Fibroblast of villous mesenchyme (primary cell): ENCODE results near the gene RRAGD. TPM values are rescaled to one million over a fixed set of nuclear protein-coding genes. Genes with fewer than 3 reads are reported as not detected.

ENCODE experiments used
- DNase-seq: peaks from one replicate; pipeline ENCODE4 v3.0.0-alpha.2; 2010; ENCODE audit warnings: low read depth
- H3K4me3 ChIP-seq: 2 replicates; pipeline ENCODE4 v1.5.1; 2011; ENCODE audit warnings: low read depth, mild to moderate bottlenecking, low read length
- total RNA-seq: library from RNA; depleted of rRNA; stranded (reverse); fragments of >200 nt; gene quantifications from 2 replicates; pipeline ENCODE4 v1.2.3, GENCODE V29; 2012
- TF ChIP-seq, protein P1 (sequence below): IDR thresholded peaks from 2 replicates; pipeline ENCODE4 v1.5.1; 2012; ENCODE audit warnings: low read depth, mild to moderate bottlenecking, low read length; ENCODE audit not compliant: insufficient read depth

The RRAGD gene
- total RNA-seq, 1 donor: under 0.01 TPM

DNA sequence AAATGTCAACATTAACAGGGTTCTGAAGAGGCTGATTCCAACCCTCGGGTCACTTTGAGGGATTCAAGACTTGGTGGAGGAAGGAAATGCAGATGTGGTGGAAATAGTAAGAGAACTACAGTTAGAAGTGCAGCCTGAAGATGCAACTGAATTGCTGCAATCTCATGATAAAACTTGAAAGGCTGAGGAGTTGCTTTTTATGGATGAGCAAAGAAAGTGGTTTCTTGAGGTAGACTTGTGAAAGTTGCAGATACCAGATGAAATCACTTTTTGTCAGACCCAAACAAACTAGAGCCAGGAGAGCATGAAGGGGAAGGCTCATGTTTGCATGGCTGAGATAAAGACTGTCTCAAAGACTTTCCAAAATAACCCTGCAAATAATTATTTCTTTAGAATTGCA, 37.1 kb upstream of the RRAGD start:
- DNase-seq: no peak
- H3K4me3 ChIP-seq: no peak overlapping the region
- TF ChIP-seq, protein P1, sequence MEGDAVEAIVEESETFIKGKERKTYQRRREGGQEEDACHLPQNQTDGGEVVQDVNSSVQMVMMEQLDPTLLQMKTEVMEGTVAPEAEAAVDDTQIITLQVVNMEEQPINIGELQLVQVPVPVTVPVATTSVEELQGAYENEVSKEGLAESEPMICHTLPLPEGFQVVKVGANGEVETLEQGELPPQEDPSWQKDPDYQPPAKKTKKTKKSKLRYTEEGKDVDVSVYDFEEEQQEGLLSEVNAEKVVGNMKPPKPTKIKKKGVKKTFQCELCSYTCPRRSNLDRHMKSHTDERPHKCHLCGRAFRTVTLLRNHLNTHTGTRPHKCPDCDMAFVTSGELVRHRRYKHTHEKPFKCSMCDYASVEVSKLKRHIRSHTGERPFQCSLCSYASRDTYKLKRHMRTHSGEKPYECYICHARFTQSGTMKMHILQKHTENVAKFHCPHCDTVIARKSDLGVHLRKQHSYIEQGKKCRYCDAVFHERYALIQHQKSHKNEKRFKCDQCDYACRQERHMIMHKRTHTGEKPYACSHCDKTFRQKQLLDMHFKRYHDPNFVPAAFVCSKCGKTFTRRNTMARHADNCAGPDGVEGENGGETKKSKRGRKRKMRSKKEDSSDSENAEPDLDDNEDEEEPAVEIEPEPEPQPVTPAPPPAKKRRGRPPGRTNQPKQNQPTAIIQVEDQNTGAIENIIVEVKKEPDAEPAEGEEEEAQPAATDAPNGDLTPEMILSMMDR: no peak

GRCh38 chr6:89443658-89444057, 31.6 kb upstream of the RRAGD start:
- TF ChIP-seq, protein P1: no peak
- no peak overlapping the region for H3K4me3 ChIP-seq
- DNase-seq: no peak

- no peak overlapping the region for H3K4me3 ChIP-seq
- no peak for DNase-seq
- TF ChIP-seq, protein P1: no peak
Observed at GRCh38 chr6:89440200-89440599, 28.1 kb upstream of the RRAGD start.

GRCh38 chr6:89439014-89439413, 26.9 kb upstream of the RRAGD start:
- no peak overlapping the region for H3K4me3 ChIP-seq
- TF ChIP-seq, protein P1: no peak
- DNase-seq: no peak

DNA sequence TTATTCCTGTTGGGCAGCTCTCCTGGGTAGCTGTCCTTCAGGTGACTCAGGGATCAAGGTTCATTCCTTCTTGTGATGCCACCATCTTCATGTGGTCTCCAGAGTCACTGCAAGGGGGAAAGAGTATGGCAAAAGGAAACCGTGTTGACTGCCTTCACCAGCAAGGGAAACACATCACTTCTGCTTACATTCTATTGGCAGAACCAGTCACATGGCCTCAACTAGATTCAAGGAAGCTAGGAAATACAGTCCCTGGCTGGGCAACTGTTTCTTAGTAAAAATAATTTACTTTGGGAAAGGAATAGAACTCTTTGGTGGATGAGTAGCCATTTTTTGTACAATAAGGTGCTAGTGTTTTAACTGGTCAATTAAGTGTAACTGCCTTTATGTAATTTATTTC, 26.2 kb upstream of the RRAGD start:
- TF ChIP-seq, protein P1: no peak
- no peak for DNase-seq
- no peak overlapping the region for H3K4me3 ChIP-seq

GRCh38 chr6:89436226-89436625, 24.2 kb upstream of the RRAGD start:
- DNase-seq: no peak
- H3K4me3 ChIP-seq: no peak overlapping the region
- TF ChIP-seq, protein P1: no peak

DNA sequence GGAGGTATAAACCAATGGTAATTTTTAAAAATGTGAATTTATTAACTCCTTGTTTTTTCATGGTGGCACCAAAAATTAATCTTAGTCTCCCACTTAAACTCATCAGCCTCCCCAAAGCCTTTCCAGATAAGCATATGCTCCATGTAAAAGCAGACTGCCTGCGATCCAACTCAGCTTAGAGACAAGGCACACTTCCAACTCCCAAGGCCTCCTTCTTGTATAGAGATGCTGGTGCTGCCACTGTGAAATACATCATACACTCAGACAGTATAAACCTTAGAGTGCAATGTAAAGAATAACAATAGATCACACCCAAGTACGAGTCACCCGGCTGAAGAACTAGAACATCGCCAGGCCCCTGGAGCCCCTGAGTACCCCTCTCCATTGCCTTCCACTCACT, 22.9 kb upstream of the RRAGD start:
- TF ChIP-seq, protein P1: no peak
- no peak for DNase-seq

More for the DNA sequence above, 22.9 kb upstream of the RRAGD start:
- no peak overlapping the region for H3K4me3 ChIP-seq
